Measurements from ENCODE around the gene ESR2. TPM values are rescaled to one million over a fixed set of nuclear protein-coding genes. Genes with fewer than 3 reads are reported as not detected.

ESR2 gene
- total RNA-seq, 1 donor from 2014 or later: 1.4 TPM

Small RNA genes within 50 kb of the gene (small RNA-seq; reads per million reads assigned to genes)
- not detected for gene MIR548H1

Other genes starting within 250 kb of the ESR2 start
- gene MTHFD1, start 94.0 kb upstream of the ESR2 start, total RNA-seq: 27.9 TPM
- 31.7 TPM for gene AKAP5, start 171.1 kb upstream of the ESR2 start, total RNA-seq
- 17.2 TPM for gene ZBTB25, start 209.5 kb upstream of the ESR2 start, total RNA-seq
- 47.6 TPM for gene ZBTB1, start 210.4 kb upstream of the ESR2 start, total RNA-seq
- gene HSPA2, start 246.4 kb upstream of the ESR2 start, total RNA-seq: 7.6 TPM